ENCODE measurements around the gene NIPAL3.

GRCh38 chr1:24491577-24492360 is 76.2 kb downstream of the NIPAL3 start:
- TF ChIP-seq POLR2AphosphoS5 (IDR thresholded peaks at IDR 0.05; ENCODE audit: low read depth, low read length) (no peak), POLR2A (IDR thresholded peaks at IDR 0.05; ENCODE audit: low read depth, low read length) (no peak), TAF1 (IDR thresholded peaks at IDR 0.05; ENCODE audit: low read depth, low read length) (no peak), PAX5 (IDR thresholded peaks at IDR 0.05; ENCODE audit: insufficient read depth, low read length, severe bottlenecking) (no peak)

Data from GM12891 (cell line).